OCI-LY1 (cell line): ENCODE measurements around the gene TMEM178B.

Source experiments
- EZH2 ChIP-seq: fragments of 200-600 bp; sonication (generic), shearing (Covaris generic); IDR thresholded peaks from 2 replicates; pipeline ENCODE4 v1.8.0; 2017; ENCODE audit warnings: borderline replicate concordance, mixed run types, mild to moderate bottlenecking, antibody characterized with exemption, low read length, moderate library complexity, mixed read lengths
- TF ChIP-seq, protein P1 (sequence below): fragments of 200-600 bp; sonication (generic), shearing (Covaris generic); IDR thresholded peaks from 2 replicates; pipeline ENCODE4 v1.5.1; 2017; ENCODE audit warnings: mild to moderate bottlenecking, antibody characterized with exemption, low read length, moderate library complexity, mixed read lengths

DNA sequence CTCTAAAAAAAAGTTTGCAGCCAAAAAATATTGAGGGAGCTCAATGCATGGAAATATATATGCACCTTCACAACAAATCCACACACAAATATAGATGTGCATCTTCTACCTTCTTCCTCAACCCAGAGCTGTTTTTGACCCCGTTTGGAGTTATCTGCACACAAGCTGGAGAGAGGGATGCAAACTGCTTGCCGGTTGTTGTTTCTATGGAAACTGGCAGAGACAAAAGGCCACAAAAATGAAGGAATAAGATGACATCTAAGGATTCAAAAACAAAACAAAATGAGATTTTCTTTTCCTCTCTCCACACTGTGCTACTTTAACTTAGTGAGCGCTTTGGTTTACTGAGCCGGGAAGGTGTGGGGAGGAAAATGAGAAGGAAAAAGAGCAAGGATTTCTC, 267.1 kb downstream of the TMEM178B start:
- TF ChIP-seq, protein P1, sequence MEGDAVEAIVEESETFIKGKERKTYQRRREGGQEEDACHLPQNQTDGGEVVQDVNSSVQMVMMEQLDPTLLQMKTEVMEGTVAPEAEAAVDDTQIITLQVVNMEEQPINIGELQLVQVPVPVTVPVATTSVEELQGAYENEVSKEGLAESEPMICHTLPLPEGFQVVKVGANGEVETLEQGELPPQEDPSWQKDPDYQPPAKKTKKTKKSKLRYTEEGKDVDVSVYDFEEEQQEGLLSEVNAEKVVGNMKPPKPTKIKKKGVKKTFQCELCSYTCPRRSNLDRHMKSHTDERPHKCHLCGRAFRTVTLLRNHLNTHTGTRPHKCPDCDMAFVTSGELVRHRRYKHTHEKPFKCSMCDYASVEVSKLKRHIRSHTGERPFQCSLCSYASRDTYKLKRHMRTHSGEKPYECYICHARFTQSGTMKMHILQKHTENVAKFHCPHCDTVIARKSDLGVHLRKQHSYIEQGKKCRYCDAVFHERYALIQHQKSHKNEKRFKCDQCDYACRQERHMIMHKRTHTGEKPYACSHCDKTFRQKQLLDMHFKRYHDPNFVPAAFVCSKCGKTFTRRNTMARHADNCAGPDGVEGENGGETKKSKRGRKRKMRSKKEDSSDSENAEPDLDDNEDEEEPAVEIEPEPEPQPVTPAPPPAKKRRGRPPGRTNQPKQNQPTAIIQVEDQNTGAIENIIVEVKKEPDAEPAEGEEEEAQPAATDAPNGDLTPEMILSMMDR = no peak
- TF ChIP-seq EZH2 = no peak
